Anterior cingulate cortex (tissue), 58 donors: ENCODE measurements around the gene TMEM266.
A peak's percentile ranks its signal among the peaks of the same experiment; 100 is the strongest.

Experiments used
- DNase-seq, 58 donors: peaks; one replicate each; lab custom pipeline; 2025; lab: John Stamatoyannopoulos, UW

Gene TMEM266

GRCh38 chr15:76177491-76178040 is 117.8 kb downstream of the TMEM266 start:
- peak in 7 of 58 donors; percentile 6 to 54 (median 19) for DNase-seq

- DNase-seq: no peak
Measured at GRCh38 chr15:76178296-76179000, 118.7 kb downstream of the TMEM266 start.

GRCh38 chr15:76179023-76179422 is 119.2 kb downstream of the TMEM266 start:
- DNase-seq: no peak

GRCh38 chr15:76180321-76180720 is 120.5 kb downstream of the TMEM266 start:
- no peak for DNase-seq

- no peak for DNase-seq
Measured at GRCh38 chr15:76181705-76182107, 121.9 kb downstream of the TMEM266 start.

- DNase-seq: no peak
Measured at GRCh38 chr15:76183930-76184649, 124.3 kb downstream of the TMEM266 start.

- no peak for DNase-seq
Measured at GRCh38 chr15:76184650-76185035, 124.9 kb downstream of the TMEM266 start.

GRCh38 chr15:76185716-76186115 is 125.9 kb downstream of the TMEM266 start:
- no peak for DNase-seq

- DNase-seq: no peak
Measured at GRCh38 chr15:76187163-76187562, 127.4 kb downstream of the TMEM266 start.

GRCh38 chr15:76189106-76189505 is 129.3 kb downstream of the TMEM266 start:
- no peak for DNase-seq

GRCh38 chr15:76190070-76190564 is 130.3 kb downstream of the TMEM266 start:
- no peak for DNase-seq

- peak in 54 of 58 donors; percentile 8 to 83 (median 52) for DNase-seq
Measured at GRCh38 chr15:76190751-76191538, 131.2 kb downstream of the TMEM266 start.

- DNase-seq: no peak
Measured at GRCh38 chr15:76191539-76192244, 131.9 kb downstream of the TMEM266 start.

- no peak for DNase-seq
Measured at GRCh38 chr15:76192715-76193114, 132.9 kb downstream of the TMEM266 start.

GRCh38 chr15:76193934-76194333 is 134.1 kb downstream of the TMEM266 start:
- no peak for DNase-seq

GRCh38 chr15:76195506-76196268 is 135.9 kb downstream of the TMEM266 start:
- no peak for DNase-seq

- peak in 51 of 58 donors; percentile 20 to 81 (median 45) for DNase-seq
Measured at GRCh38 chr15:76196269-76197231, 136.8 kb downstream of the TMEM266 start.
